PFSK-1 (cell line): Measurements from ENCODE around the gene CA11. TPM values are rescaled to one million over a fixed set of nuclear protein-coding genes. Genes with fewer than 3 reads are reported as not detected.

Experiments used
- FOXP2 ChIP-seq: optimal IDR thresholded peaks from 2 replicates; pipeline ENCODE3; 2011; ENCODE audit warnings: borderline replicate concordance, control low read depth, inconsistent platforms; ENCODE audit not compliant: insufficient read depth; ENCODE audit errors: extremely low read length, extremely low read depth
- POLR2AphosphoS5 ChIP-seq: IDR thresholded peaks from 2 replicates; pipeline ENCODE4 v1.6.1; 2012; ENCODE audit warnings: low read depth, mild to moderate bottlenecking, control low read depth, low read length, moderate library complexity
- SIN3A ChIP-seq: IDR thresholded peaks from 2 replicates; pipeline ENCODE4 v1.6.1; 2012; ENCODE audit warnings: mild to moderate bottlenecking, low read length, moderate library complexity, borderline replicate concordance; ENCODE audit not compliant: insufficient read depth
- TAF1 ChIP-seq: IDR thresholded peaks from 2 replicates; pipeline ENCODE4 v1.6.1; 2012; ENCODE audit warnings: low read length, control low read depth, borderline replicate concordance; ENCODE audit not compliant: insufficient read depth
- polyA plus RNA-seq: library from polyadenylated mRNA; unstranded; fragments of >200 nt; gene quantifications from one replicate; pipeline ENCODE4 v1.2.1, GENCODE V29; 2012; ENCODE audit warnings: low read depth, missing spikeins; ENCODE audit not compliant: insufficient read length
- TF ChIP-seq, protein P1 (sequence below), 2 experiments: IDR thresholded peaks; 2 replicates each; pipeline versions ENCODE4 v1.6.1 to v1.8.0; 2011 to 2012; ENCODE audit warnings: low read depth in 2 of 2, low read length in 2 of 2, control low read depth in 1 of 2, inconsistent platforms in 1 of 2, mild to moderate bottlenecking in 1 of 2, moderate library complexity in 1 of 2; ENCODE audit not compliant: insufficient read depth in 1 of 2

Gene CA11
- polyA plus RNA-seq = 35.9 TPM

DNA sequence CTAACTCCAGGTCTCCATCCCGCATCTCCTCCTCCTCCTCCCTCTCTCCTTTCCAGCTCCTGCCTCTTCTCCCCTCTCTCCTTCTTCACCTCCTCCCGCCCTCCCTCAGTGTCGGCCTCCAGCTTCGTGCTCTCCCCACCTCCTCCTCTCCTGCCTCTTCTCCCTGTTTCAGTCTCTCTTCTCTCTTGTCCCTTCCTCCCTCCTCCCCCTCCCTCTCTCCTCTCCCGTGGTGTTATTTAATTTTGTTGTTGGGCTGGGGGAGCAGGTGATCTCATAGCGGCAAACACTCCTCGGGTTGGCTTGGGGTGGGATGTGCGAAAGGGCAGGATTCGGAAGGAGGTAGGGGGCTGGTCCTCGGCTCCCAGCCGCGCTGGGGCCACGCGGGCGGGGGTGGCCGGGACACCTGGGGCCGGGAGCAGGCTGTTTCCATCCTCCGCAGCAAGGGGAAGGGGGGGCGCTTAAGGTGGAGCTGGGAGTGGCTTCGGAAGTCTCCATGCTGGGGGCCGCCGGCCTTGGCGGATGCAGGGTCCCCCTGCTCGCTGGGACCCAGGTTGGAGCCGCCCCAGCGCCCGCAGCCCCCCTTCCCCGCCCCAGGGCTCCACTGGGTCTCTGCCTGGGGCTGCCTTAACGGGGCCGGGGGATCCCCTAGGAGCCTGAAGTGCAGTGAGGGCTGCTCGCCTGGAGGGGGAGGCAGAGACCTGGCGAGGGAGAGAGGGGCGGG, at the start of gene CA11:
Gene CA11 (minus strand): TSS at position 187 of the 721 bp plus-strand sequence. CDS start 555 bp downstream, outside the sequence.
- TF ChIP-seq FOXP2 (peak; percentile 66), POLR2AphosphoS5 (no peak)

- TF ChIP-seq POLR2AphosphoS5 = no peak
- no peak for TF ChIP-seq SIN3A
- no peak for TF ChIP-seq TAF1
- TF ChIP-seq FOXP2 = no peak
- TF ChIP-seq, protein P1, sequence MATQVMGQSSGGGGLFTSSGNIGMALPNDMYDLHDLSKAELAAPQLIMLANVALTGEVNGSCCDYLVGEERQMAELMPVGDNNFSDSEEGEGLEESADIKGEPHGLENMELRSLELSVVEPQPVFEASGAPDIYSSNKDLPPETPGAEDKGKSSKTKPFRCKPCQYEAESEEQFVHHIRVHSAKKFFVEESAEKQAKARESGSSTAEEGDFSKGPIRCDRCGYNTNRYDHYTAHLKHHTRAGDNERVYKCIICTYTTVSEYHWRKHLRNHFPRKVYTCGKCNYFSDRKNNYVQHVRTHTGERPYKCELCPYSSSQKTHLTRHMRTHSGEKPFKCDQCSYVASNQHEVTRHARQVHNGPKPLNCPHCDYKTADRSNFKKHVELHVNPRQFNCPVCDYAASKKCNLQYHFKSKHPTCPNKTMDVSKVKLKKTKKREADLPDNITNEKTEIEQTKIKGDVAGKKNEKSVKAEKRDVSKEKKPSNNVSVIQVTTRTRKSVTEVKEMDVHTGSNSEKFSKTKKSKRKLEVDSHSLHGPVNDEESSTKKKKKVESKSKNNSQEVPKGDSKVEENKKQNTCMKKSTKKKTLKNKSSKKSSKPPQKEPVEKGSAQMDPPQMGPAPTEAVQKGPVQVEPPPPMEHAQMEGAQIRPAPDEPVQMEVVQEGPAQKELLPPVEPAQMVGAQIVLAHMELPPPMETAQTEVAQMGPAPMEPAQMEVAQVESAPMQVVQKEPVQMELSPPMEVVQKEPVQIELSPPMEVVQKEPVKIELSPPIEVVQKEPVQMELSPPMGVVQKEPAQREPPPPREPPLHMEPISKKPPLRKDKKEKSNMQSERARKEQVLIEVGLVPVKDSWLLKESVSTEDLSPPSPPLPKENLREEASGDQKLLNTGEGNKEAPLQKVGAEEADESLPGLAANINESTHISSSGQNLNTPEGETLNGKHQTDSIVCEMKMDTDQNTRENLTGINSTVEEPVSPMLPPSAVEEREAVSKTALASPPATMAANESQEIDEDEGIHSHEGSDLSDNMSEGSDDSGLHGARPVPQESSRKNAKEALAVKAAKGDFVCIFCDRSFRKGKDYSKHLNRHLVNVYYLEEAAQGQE (IDR thresholded peaks at IDR 0.05; ENCODE audit: insufficient read depth in 1 of 2, low read depth in 2 of 2, low read length in 2 of 2) = no peak
Measured at GRCh38 chr19:48689449-48689848, 43.5 kb upstream of the CA11 start.

DNA sequence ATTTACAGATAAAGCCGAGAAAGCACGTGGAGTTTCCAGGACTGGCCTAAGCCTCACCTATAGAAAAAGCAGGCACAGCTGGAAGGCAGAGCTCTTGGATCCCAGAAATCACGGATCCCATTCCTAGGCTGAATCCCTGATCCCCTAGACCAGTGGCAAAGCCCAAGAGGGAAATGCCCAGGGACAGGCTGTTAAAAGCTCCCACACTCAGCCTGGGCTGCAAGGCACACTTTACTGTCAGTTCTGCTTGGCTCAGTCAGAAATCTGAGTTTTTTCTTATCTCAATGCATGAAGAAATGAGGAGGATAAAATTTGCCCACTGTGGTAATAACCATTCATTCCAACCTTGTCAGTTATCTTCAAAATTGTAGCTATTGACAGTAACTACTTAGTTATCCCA, 41.8 kb upstream of the CA11 start:
- TF ChIP-seq, protein P1 (IDR thresholded peaks at IDR 0.05; ENCODE audit: insufficient read depth in 1 of 2, low read depth in 2 of 2, low read length in 2 of 2) = no peak
- no peak for TF ChIP-seq TAF1

GRCh38 chr19:48686088-48686487, 40.1 kb upstream of the CA11 start:
- no peak for TF ChIP-seq POLR2AphosphoS5
- no peak for TF ChIP-seq SIN3A
- TF ChIP-seq, protein P1 (IDR thresholded peaks at IDR 0.05; ENCODE audit: insufficient read depth in 1 of 2, low read depth in 2 of 2, low read length in 2 of 2) = no peak
- no peak for TF ChIP-seq FOXP2
- no peak for TF ChIP-seq TAF1

- TF ChIP-seq FOXP2 (no peak), TAF1 (no peak), SIN3A (no peak), POLR2AphosphoS5 (no peak)
Measured at GRCh38 chr19:48685583-48685982, 39.6 kb upstream of the CA11 start.

- TF ChIP-seq POLR2AphosphoS5 (no peak), TAF1 (no peak), FOXP2 (no peak), SIN3A (no peak)
- TF ChIP-seq, protein P1 (IDR thresholded peaks at IDR 0.05; ENCODE audit: insufficient read depth in 1 of 2, low read depth in 2 of 2, low read length in 2 of 2) = no peak
Measured at GRCh38 chr19:48683349-48683748, 37.4 kb upstream of the CA11 start.
